Measurements from ENCODE around the gene VAT1.

VAT1 gene

GRCh38 chr17:43044024-43044423, 21.8 kb upstream of the VAT1 start:
- Histone ChIP-seq H3K4me1 (no peaks in the 10 kb centered on the region), H4K20me1 (no peaks in the 10 kb centered on the region), H3K9me3 (no peaks in the 10 kb centered on the region), H3K27ac (no peak overlapping the region), H3K4me3 (no peak overlapping the region), H3K27me3 (no peaks in the 10 kb centered on the region), H3K9ac (no peak overlapping the region), H3K4me2 (no peak overlapping the region), H3K36me3 (peaks cover 67% of the 10 kb centered on the region)
- no peak for TF ChIP-seq Cebpa-rat (IDR thresholded peaks at IDR 0.05)

GRCh38 chr17:43043307-43043706, 21.1 kb upstream of the VAT1 start:
- H3K4me2 ChIP-seq = no peak overlapping the region
- no peak for TF ChIP-seq Cebpa-rat (IDR thresholded peaks at IDR 0.05)
- no peaks in the 10 kb centered on the region for H3K9me3 ChIP-seq
- H3K27me3 ChIP-seq = no peaks in the 10 kb centered on the region
- no peak overlapping the region for H3K4me3 ChIP-seq
- no peaks in the 10 kb centered on the region for H4K20me1 ChIP-seq
- no peaks in the 10 kb centered on the region for H3K4me1 ChIP-seq
- H3K9ac ChIP-seq = no peak overlapping the region
- H3K27ac ChIP-seq = no peak overlapping the region
- H3K36me3 ChIP-seq = peaks cover 60% of the 10 kb centered on the region

- no peak overlapping the region for H3K27ac ChIP-seq
- peaks cover 48% of the 10 kb centered on the region for H3K36me3 ChIP-seq
- no peaks in the 10 kb centered on the region for H3K27me3 ChIP-seq
- no peaks in the 10 kb centered on the region for H3K9me3 ChIP-seq
- H3K9ac ChIP-seq = no peak overlapping the region
- H3K4me2 ChIP-seq = no peak overlapping the region
- H4K20me1 ChIP-seq = no peaks in the 10 kb centered on the region
- H3K4me1 ChIP-seq = no peaks in the 10 kb centered on the region
- no peak overlapping the region for H3K4me3 ChIP-seq
- no peak for TF ChIP-seq Cebpa-rat (IDR thresholded peaks at IDR 0.05)
Observed at GRCh38 chr17:43042025-43042628, 19.9 kb upstream of the VAT1 start.

- no peak overlapping the region for H3K27ac ChIP-seq
Observed at GRCh38 chr17:43040655-43041054, 18.5 kb upstream of the VAT1 start.

GRCh38 chr17:43039646-43040045, 17.5 kb upstream of the VAT1 start:
- Histone ChIP-seq H3K4me1 (peaks cover 5% of the 10 kb centered on the region), H3K9me3 (no peaks in the 10 kb centered on the region), H3K36me3 (peaks cover 23% of the 10 kb centered on the region), H4K20me1 (no peaks in the 10 kb centered on the region), H3K4me2 (no peak overlapping the region), H3K27me3 (no peaks in the 10 kb centered on the region), H3K4me3 (no peak overlapping the region), H3K9ac (no peak overlapping the region), H3K27ac (no peak overlapping the region)
- TF ChIP-seq Cebpa-rat (IDR thresholded peaks at IDR 0.05) = no peak

More at GRCh38 chr17:43040655-43041054, 18.5 kb upstream of the VAT1 start:
- Histone ChIP-seq H3K9ac (no peak overlapping the region), H3K27me3 (no peaks in the 10 kb centered on the region), H3K4me1 (no peaks in the 10 kb centered on the region), H3K4me2 (no peak overlapping the region), H3K36me3 (peaks cover 33% of the 10 kb centered on the region), H3K9me3 (no peaks in the 10 kb centered on the region), H3K4me3 (no peak overlapping the region), H4K20me1 (no peaks in the 10 kb centered on the region)
- TF ChIP-seq Cebpa-rat (IDR thresholded peaks at IDR 0.05) = no peak

GRCh38 chr17:43034894-43035293, 12.7 kb upstream of the VAT1 start:
- H3K27me3 ChIP-seq = no peaks in the 10 kb centered on the region
- no peaks in the 10 kb centered on the region for H3K36me3 ChIP-seq
- H3K27ac ChIP-seq = no peak overlapping the region
- no peak for TF ChIP-seq Cebpa-rat (IDR thresholded peaks at IDR 0.05)
- 0 out of 2 replicates have a peak overlapping the region, but pooled peaks have one; percentile 20 for H3K9ac ChIP-seq
- no peaks in the 10 kb centered on the region for H4K20me1 ChIP-seq
- H3K4me3 ChIP-seq = no peak overlapping the region
- H3K9me3 ChIP-seq = no peaks in the 10 kb centered on the region
- peaks cover 22% of the 10 kb centered on the region for H3K4me1 ChIP-seq
- H3K4me2 ChIP-seq = peak overlapping the region; percentile 33

GRCh38 chr17:43033948-43034881, 12.0 kb upstream of the VAT1 start:
- TF ChIP-seq Cebpa-rat (IDR thresholded peaks at IDR 0.05) = no peak
- Histone ChIP-seq H3K9ac (peak overlapping the region; percentile 24; the same call in 1 of the 2 replicates), H4K20me1 (no peaks in the 10 kb centered on the region), H3K9me3 (no peaks in the 10 kb centered on the region), H3K27ac (no peak overlapping the region), H3K4me1 (peaks cover 22% of the 10 kb centered on the region), H3K4me2 (peak overlapping the region; percentile 33), H3K4me3 (no peak overlapping the region), H3K36me3 (no peaks in the 10 kb centered on the region), H3K27me3 (no peaks in the 10 kb centered on the region)

- H3K9me3 ChIP-seq = no peaks in the 10 kb centered on the region
- H4K20me1 ChIP-seq = no peaks in the 10 kb centered on the region
- no peaks in the 10 kb centered on the region for H3K27me3 ChIP-seq
- TF ChIP-seq Cebpa-rat (IDR thresholded peaks at IDR 0.05) = no peak
- H3K4me2 ChIP-seq = no peak overlapping the region
- no peaks in the 10 kb centered on the region for H3K36me3 ChIP-seq
- H3K9ac ChIP-seq = no peak overlapping the region
- H3K27ac ChIP-seq = no peak overlapping the region
- H3K4me1 ChIP-seq = peaks cover 26% of the 10 kb centered on the region
- H3K4me3 ChIP-seq = no peak overlapping the region
Observed at GRCh38 chr17:43031666-43032065, 9.5 kb upstream of the VAT1 start.

GRCh38 chr17:43030137-43030767, 8.1 kb upstream of the VAT1 start:
- Histone ChIP-seq H3K4me2 (no peak overlapping the region), H3K36me3 (no peaks in the 10 kb centered on the region), H3K4me1 (peaks cover 40% of the 10 kb centered on the region), H3K9ac (no peak overlapping the region), H3K4me3 (no peak overlapping the region), H3K27ac (no peak overlapping the region), H3K27me3 (no peaks in the 10 kb centered on the region), H3K9me3 (no peaks in the 10 kb centered on the region), H4K20me1 (no peaks in the 10 kb centered on the region)
- TF ChIP-seq Cebpa-rat (IDR thresholded peaks at IDR 0.05) = no peak
